ENCODE measurements around the gene CDC42BPG. TPM values are rescaled to one million over a fixed set of nuclear protein-coding genes. Genes with fewer than 3 reads are reported as not detected.

CDC42BPG gene
- total RNA-seq, 1 donor from 2014 or later = not detected

- no peaks in the 10 kb centered on the region for H3K9me3 ChIP-seq
- H3K27me3 ChIP-seq = no peaks in the 10 kb centered on the region
- DNase-seq (ENCODE audit: low spot score in 2 of 2) = no peak
- no peak for TF ChIP-seq CTCF (IDR thresholded peaks at IDR 0.05)
- intact Hi-C loops (cut with DNase I) = loop anchor here (2.0 to 10.0 kb wide), 2 partner anchors 17 to 261 kb away; partner anchors contain the start of genes TM7SF2 and ZNHIT2
- peaks cover 20 to 32% of the 10 kb centered on the region in 2 donors for H3K36me3 ChIP-seq
- H3K4me3 ChIP-seq = no peak overlapping the region
- H3K27ac ChIP-seq = peak overlapping the region; percentile 68 to 95
- peaks cover 43 to 61% of the 10 kb centered on the region in 2 donors for H3K4me1 ChIP-seq
Observed at GRCh38 chr11:64853709-64854108, 9.3 kb upstream of the CDC42BPG start.

- peaks cover 42 to 56% of the 10 kb centered on the region in 2 donors for H3K4me1 ChIP-seq
Observed at GRCh38 chr11:64852804-64853509, 8.5 kb upstream of the CDC42BPG start.

GRCh38 chr11:64851831-64852351, 7.4 kb upstream of the CDC42BPG start:
- Histone ChIP-seq H3K27ac (peak overlapping the region; percentile 68 to 95), H3K36me3 (peaks cover 20 to 27% of the 10 kb centered on the region in 2 donors), H3K4me1 (peaks cover 44 to 51% of the 10 kb centered on the region in 2 donors), H3K4me3 (no peak overlapping the region), H3K27me3 (no peaks in the 10 kb centered on the region), H3K9me3 (no peaks in the 10 kb centered on the region)
- DNase-seq (ENCODE audit: low spot score in 2 of 2) = no peak
- intact Hi-C loops (cut with DNase I) = loop anchor here (10.0 kb wide), 1 partner anchor 263 kb away; the partner anchor contains the start of genes TM7SF2 and ZNHIT2
- TF ChIP-seq CTCF (IDR thresholded peaks at IDR 0.05) = no peak

More at GRCh38 chr11:64852804-64853509, 8.5 kb upstream of the CDC42BPG start:
- Histone ChIP-seq H3K27me3 (no peaks in the 10 kb centered on the region), H3K4me3 (no peak overlapping the region), H3K27ac (peak overlapping the region; percentile 68 to 95), H3K36me3 (peaks cover 20 to 27% of the 10 kb centered on the region in 2 donors), H3K9me3 (no peaks in the 10 kb centered on the region)
- no peak for DNase-seq (ENCODE audit: low spot score in 2 of 2)
- TF ChIP-seq CTCF (IDR thresholded peaks at IDR 0.05) = no peak
- intact Hi-C loops (cut with DNase I) = loop anchor here (10.0 kb wide), 1 partner anchor 262 kb away; the partner anchor contains the start of genes TM7SF2 and ZNHIT2

GRCh38 chr11:64850979-64851567, 6.6 kb upstream of the CDC42BPG start:
- intact Hi-C loops (cut with DNase I) = loop anchor here (10.0 kb wide), 1 partner anchor 264 kb away; the partner anchor contains the start of genes TM7SF2 and ZNHIT2
- Histone ChIP-seq H3K36me3 (peaks cover 20 to 27% of the 10 kb centered on the region in 2 donors), H3K9me3 (no peaks in the 10 kb centered on the region), H3K27me3 (no peaks in the 10 kb centered on the region), H3K4me3 (no peak overlapping the region), H3K27ac (peak overlapping the region; percentile 72 to 95), H3K4me1 (peaks cover 39 to 44% of the 10 kb centered on the region in 2 donors)
- no peak for TF ChIP-seq CTCF (IDR thresholded peaks at IDR 0.05)
- no peak for DNase-seq (ENCODE audit: low spot score in 2 of 2)

- no peak for TF ChIP-seq CTCF (IDR thresholded peaks at IDR 0.05)
- Histone ChIP-seq H3K27me3 (no peaks in the 10 kb centered on the region), H3K4me1 (peaks cover 28 to 32% of the 10 kb centered on the region in 2 donors), H3K4me3 (no peak overlapping the region), H3K27ac (peak overlapping the region; percentile 72 to 95), H3K36me3 (peaks cover 20 to 27% of the 10 kb centered on the region in 2 donors), H3K9me3 (no peaks in the 10 kb centered on the region)
- DNase-seq (ENCODE audit: low spot score in 2 of 2) = no peak
- intact Hi-C loops (cut with DNase I) = loop anchor here (5.0 to 10.0 kb wide), 2 partner anchors 163 to 265 kb away; partner anchors contain the start of genes ARL2, TM7SF2 and ZNHIT2
Observed at GRCh38 chr11:64849598-64850356, 5.3 kb upstream of the CDC42BPG start.
